Skin epidermis (tissue), 12 donors: ENCODE data around the gene SEL1L3.

Experiments used
- H3K27ac ChIP-seq, 21 experiments: fragments of 200-600 bp; sonication (generic) in 11 of 21; one replicate each; pipeline ENCODE4 v1.5.0; 2020; ENCODE audit warnings: mild to moderate bottlenecking in 3 of 21, inconsistent platforms in 2 of 21, moderate library complexity in 2 of 21
- H3K4me3 ChIP-seq, 7 experiments: fragments of 200-600 bp; sonication (generic) in 2 of 7; one replicate each; pipeline ENCODE4 v1.5.0; 2020; ENCODE audit warnings: inconsistent platforms in 2 of 7, mild to moderate bottlenecking in 2 of 7, moderate library complexity in 1 of 7

Gene SEL1L3

DNA sequence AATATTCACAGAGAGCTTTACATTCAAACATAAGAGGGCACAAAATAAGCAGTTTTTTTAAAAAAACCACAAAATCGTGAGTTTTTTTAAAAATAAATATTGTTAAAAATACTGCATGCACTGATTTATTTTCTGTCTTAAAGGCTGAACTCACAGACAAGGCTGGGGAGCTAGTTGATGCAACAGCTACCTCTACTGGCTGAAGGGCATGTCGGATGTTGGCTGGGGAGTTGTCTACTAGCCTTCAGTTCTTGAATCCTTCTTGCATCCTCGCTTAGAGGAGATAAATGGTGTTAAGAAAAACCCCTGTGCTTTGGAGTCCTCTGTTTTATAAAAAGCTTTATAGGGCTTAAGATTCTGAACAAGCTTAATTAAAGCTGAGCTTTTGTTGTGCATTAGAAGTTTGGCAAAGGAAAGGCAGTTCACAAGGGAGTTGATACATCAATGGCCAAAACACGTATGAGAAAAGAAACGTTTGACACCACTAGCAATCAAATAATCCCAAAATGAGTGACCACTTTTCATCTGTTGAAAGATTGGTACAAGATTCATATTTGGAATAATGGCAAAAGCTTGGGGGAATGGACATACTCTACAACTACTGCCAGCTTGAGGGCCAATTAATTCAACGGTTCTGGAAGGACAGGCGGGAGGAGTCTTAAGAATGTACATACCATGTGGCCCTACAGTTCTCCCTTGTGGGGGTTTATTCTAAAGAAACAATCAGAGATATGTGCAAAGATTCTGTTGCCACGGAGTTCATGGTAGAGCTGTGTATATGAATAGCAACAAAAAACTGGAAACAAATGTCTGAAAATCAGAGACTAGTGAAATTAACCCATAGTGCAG, 94.7 kb downstream of the SEL1L3 start:
- no peak overlapping the region for H3K27ac ChIP-seq
- H3K4me3 ChIP-seq: no peak overlapping the region

DNA sequence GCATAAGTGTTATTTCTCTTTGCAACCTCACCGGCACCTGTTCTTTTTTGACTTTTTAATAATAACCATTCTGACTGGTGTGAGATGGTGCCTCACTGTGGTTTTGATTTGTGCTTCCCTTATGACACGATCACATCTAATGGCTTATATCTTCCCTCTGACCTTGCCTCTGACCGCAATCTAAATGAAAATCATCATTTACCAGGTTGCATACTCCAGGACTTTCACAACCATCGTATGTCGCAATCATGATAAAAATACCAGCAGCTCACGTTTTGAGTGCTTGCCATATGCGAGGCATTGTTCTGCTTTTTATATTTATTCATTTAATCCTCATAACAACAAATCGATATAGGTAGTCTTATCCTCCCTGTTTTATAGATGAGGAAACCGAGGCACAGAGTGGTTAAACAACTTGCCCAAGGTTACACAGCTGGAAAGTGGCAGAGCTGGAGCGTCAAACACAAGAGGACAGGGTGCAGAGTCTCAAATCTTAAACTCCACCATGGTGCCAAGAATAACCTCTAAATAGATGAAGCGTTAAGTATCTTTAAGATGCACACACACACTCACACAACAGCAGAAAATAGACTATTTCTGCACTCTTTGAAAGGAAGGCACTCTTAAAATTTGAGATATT, 102.2 kb downstream of the SEL1L3 start:
- H3K27ac ChIP-seq: no peak overlapping the region
- H3K4me3 ChIP-seq: no peak overlapping the region

DNA sequence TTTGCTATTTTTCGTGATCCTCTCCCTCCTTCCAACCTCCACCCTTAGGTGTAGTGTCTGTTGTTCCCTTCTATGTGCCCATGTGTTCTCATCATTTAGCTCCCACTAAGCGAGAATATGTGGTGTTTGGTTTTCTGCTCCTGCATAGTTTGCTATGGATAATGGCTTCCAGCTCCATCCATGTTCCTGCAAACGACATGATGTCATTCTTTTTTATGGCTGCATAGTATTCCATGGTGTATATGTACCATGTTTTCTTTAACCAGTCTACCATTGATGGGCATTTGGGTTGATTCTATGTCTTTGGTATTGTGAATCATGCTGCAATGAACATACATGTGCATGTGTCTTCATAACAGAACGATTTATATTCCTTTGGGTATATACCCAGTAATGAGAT, 102.7 kb downstream of the SEL1L3 start:
- H3K4me3 ChIP-seq: no peak overlapping the region

DNA sequence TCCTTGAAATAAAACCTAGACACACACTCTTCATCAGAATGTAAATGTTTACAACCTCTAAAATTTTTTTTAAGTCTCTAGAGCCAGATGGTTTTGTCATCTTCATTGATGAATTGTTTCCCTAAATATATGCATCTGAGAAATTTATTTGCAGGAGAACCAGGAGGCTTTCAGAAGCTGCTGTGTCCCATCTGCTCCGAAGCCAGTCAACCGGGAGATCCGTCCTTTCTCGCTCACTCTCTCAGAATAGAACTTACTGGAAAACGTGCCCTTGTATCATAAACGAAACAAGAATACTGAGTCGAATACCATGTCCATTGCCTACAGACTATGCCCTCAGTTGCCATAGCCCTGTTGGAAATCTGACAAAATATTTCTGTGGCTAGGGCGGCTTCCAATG, 103.7 kb downstream of the SEL1L3 start:
- H3K4me3 ChIP-seq: no peak overlapping the region
- H3K27ac ChIP-seq: no peak overlapping the region

More for the DNA sequence above, 102.7 kb downstream of the SEL1L3 start:
- H3K27ac ChIP-seq: no peak overlapping the region

DNA sequence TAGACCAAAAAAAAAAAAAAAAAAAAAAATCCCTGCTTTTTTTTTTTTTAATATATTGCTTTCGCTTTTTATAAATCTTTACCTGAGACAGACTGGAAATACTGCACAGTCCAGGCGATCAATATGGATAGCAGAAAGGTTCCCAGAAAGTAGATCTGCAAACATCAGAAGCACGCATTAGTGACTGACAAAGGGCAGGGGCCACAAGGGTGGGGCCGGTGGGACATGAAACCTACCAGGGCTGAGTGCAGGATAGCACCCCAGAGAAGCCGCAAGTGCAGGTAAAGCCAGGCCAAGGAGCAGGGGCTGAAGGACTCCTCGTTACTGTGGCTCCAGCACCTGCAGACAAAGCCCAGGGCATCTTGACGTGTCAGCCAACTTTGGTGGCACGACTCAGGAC, 105.3 kb downstream of the SEL1L3 start:
- Histone ChIP-seq H3K27ac (no peak overlapping the region), H3K4me3 (no peak overlapping the region)

DNA sequence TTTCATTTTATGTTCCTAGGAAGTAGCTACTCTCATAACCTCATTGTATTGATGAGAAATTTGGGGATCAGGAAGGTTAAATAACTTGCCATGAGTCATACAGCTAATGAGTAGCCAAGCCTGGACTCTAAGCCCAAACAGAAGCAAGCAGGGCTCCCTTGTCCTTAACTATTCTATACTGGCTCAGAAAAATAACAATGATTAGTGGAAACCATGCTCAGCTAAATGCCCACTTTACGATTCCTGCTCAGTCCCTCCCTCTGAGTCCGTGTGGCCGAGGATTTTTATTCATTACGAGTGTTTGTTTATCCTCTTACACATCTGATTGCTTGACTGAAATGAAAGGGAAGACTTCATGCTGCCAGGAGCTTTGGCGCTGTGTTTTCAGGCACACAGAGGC, 106.3 kb downstream of the SEL1L3 start:
- no peak overlapping the region for H3K27ac ChIP-seq
- no peak overlapping the region for H3K4me3 ChIP-seq

DNA sequence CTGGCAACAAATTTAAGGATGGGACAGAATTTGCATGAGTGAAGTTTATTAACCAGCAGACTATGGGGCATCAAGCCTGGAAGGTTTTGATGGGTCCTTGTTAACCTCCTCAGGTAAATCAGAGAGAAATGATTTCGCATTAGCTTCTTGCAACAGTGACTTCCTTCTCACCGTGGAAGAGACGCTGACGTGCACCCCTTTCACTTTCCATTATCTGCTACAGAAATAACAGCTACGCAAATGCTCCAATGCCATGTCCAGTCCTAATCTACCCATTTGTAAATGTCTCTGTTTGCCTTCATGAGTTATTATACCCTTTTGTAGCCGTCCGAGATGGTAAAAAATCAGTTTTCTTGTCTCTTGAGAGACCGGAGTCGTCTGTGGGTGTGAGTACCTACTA, 106.9 kb downstream of the SEL1L3 start:
- Histone ChIP-seq H3K27ac (no peak overlapping the region), H3K4me3 (no peak overlapping the region)

DNA sequence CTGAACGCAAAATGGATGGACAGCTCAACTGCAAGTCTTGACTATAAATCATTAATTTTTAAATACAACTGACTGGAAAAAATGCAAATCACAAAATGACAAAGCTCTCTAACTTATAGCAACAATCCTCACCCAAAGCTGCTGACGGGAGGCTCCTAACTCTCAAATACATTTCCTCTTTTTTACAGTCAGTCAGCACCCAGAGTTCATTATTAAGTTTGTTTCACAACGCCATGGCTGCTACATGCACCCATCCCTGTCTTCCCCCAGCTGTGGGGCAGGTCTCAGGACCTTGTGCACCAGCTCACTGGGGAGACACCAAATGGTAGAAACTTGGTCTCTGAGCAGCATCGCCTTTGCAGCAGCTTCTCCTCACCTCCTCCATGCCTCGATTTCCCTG, 109.5 kb downstream of the SEL1L3 start:
- no peak overlapping the region for H3K4me3 ChIP-seq
- H3K27ac ChIP-seq: no peak overlapping the region

DNA sequence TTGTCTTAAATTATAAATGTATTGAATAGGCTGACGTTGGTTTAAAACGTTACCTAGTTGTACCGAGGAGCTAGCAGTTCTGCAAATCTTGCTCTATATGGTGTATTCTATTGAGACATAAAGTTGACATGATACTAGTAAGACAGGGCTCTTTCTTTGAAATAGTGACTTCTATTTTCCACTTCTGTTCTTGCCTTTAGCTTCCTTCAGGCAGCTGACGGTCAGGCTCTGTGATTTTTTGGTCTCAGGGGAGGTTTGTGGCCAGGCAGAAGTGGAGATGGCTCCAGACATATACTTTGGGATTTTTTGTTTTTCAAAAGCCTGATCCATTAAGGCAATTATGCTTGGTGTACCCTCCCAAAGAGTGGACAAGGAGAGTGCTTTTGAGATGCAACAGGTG, 111.9 kb downstream of the SEL1L3 start:
- no peak overlapping the region for H3K4me3 ChIP-seq
- H3K27ac ChIP-seq: no peak overlapping the region

DNA sequence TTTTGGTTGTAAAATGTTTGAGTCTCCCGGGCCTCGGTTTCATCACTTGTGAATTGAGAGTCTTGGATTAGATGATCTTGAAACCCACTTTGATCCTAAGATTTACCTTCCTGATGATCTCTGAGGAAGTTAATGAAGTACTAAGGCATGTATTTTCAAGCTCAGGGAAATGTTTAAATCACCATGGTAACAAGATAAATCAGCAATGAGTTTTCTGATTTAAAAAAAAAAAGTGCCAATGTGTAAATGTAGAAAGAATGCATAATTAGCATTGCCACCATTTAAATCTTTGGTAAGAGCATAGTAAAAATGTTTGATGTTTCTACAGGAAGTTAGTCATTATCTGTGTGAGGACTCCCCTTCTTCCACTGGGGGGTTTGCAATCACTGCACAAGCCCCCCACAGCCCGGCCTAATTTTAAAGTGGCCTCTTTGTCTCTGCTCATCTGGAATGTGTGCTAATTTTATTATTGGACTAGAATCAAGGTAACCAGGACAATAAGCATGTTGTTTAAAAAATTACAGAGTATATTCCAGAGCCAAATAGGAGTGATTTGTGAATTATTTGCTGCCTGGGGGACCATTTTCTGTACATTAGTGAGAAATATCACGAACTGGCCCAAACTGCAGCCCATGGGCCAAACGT, 113.5 kb downstream of the SEL1L3 start:
- H3K4me3 ChIP-seq: no peak overlapping the region
- no peak overlapping the region for H3K27ac ChIP-seq

DNA sequence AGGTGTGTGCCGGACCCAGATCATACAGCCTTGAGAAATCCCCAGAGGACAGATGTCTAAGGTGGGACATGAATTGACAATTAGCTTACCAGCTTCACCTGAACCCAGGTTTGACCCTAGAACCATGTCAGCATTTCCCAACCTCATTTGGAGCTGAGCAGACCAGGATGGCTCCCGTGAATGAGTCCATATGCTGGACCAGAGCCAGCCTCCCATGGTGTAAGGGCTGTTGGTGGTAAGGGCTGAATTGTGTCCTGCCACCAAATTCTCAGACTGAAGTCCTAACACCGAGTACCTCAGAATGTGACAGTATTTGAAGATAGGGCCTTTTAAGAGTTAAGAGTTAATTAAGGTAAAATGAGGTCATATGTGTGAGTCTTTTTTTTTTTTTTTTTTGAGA, 118.8 kb downstream of the SEL1L3 start:
- Histone ChIP-seq H3K4me3 (no peak overlapping the region), H3K27ac (no peak overlapping the region)

DNA sequence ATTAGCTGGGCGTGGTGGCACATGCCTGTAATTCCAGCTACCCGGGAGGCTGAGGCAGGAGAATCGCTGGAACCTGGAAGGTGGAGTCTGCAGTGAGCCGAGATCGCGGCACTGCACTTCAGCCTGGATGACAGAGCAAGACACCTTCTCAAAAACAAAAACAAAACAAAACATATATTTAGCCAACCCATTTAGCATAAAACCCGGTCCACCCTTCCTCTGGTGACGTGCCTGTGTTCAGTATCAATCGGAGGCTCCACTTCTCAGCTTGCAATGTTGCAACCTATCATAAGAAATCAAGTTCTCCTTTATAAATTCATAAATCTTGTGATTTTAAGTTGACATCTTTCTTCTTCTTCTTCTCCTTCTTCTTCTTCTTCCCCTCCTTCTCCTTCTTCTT, 133.2 kb downstream of the SEL1L3 start:
- Histone ChIP-seq H3K27ac (no peak overlapping the region), H3K4me3 (no peak overlapping the region)

DNA sequence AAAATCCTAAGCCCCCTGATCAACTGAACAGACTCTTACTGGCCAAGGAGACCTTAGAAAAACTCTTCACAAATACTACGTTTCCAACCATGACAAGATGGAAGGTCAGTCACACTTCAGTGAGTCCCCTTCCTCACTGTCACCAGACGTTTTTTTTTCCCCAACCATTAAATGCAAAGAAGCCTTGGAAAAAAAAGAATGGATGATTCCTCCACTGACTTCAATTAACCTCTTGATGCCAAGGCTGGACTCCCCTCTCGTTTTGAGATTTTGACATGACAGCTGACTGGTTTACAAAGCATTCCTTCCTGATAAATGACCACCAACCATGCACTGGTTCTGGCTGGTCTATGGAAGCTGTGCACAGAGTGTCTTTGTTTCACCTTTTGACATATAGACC, 133.9 kb downstream of the SEL1L3 start:
- no peak overlapping the region for H3K4me3 ChIP-seq
- no peak overlapping the region for H3K27ac ChIP-seq

DNA sequence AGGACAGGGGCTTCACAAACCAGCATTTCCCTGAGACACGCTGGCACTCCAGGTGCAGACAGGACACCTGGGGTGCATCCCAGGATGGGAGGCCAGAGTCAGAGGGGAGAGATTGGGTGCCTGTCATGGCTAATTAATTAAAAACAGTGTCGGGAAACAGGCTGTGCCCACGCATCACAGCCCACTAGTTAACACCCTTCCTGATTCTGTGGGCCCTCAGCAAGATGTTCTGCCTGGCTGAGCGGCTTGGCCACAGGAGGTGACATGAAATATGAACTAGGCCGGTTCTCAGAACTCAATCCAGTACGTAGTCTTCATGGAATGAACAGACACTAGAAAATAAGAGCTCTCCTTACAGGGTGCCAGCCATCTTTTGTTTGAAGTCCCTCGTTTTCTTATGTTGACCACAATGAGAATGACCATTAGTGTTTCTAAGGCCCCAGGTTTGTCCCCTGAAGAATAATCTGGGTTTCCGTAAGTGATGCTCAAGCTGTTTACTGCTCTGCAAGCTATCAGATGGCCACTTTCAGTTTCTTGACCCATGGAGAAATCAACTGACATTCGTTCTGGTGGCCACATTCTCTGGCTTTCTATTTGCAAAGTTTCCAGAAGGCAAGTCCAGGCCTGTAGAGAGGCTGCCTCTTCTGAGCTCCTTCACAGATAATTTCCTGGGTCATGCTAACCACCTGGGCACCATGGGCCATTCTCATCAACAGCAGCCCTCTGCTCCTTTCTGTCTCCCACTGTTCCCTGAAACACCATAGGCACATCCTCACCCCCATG, 134.9 kb downstream of the SEL1L3 start:
- Histone ChIP-seq H3K27ac (no peak overlapping the region), H3K4me3 (no peak overlapping the region)

DNA sequence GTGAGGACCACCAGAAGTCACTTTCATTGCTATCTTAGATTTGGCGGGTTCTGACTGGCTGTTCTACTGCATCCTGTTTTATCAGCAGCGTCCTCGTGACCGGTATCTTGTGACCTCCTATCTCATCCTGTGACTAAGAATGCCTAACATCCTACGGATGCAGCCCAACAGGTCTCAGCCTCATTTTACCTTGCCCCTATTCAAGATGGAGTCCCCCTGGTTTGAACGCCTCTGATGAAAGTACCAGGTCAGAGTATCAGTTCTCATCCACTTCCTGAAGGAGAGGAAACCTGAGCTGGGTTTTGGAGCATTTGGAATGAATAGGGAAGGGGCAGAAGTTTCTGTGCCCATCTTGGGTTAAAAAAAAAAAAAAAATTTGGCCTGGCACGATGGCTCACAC, 136.9 kb downstream of the SEL1L3 start:
- Histone ChIP-seq H3K4me3 (no peak overlapping the region), H3K27ac (no peak overlapping the region)

DNA sequence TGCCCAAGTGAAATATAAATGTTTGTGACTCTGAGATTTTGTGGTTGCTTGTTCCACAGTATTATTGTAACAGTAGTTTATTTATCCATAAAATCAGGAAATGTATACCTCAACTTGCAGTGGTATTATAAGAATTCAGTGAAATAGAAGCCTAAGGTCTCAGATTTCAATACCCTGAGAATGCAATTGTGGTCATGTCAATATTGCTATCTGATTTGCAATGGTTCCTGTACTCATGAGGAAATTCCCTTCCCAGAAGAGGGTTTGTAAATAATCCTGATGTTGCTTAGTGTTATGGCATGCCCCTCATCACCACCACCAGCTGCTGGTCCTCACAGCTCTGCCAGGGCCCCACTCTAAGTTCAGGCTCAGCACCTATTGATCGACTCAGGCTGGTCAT, 139.4 kb downstream of the SEL1L3 start:
- H3K27ac ChIP-seq: no peak overlapping the region
- H3K4me3 ChIP-seq: no peak overlapping the region

DNA sequence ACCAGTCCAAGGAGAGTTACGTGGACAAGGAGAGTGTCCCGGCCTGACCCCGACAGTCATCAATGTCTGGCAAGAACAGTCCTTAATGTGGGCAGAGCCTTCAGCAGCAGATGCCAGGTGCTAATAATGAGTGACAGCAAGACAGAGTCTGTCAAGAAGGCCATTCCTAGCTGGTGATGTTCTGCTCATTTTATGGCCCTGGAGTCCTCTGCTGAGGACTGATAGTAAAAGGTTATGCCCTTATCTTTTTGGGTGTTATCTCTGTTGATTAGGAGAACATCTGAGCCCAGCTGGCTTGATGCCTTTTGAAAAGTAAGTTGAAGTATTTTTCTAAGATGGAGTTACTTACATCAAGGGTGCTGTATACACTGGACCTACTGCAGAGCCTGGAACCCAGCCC, 139.8 kb downstream of the SEL1L3 start:
- Histone ChIP-seq H3K27ac (no peak overlapping the region), H3K4me3 (no peak overlapping the region)

DNA sequence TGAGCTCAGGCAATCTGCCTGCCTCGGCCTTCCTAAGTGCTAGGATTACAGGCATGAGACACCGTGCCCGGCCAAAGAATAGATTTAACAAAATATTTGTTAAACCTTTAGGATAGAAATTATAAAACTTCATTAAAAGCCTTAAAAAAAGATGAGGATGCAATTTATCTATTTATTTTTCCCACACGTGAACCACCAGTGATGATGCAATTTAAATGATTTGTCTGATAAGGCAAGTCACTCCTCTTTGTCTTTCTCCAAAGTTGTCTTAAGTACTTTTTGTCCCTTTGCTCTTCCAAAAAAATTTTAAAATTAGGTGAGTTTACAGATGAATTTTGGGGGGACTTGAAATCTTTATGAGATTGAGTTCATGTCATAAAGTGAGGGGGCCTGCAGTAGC, 149.0 kb downstream of the SEL1L3 start:
- no peak overlapping the region for H3K27ac ChIP-seq
- no peak overlapping the region for H3K4me3 ChIP-seq

DNA sequence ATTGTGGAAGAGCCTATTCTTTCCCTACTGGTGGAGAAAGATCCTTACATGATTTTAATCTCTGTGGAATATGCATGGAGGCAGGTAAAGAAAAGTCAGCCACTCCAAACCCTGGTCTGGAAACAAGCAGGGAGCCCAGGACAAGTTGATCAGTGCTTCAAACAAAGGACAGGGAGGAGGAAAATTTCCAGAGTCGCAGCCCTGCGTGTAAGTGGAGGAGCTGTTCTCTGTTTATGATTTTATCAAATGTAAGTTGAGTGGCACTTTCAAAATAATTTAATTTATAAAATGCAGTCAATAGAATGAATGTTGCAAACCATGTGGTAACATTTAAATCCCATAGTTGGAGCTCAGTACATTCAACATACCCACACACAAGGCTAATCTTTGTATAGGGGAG, 150.2 kb downstream of the SEL1L3 start:
- Histone ChIP-seq H3K27ac (no peak overlapping the region), H3K4me3 (no peak overlapping the region)

DNA sequence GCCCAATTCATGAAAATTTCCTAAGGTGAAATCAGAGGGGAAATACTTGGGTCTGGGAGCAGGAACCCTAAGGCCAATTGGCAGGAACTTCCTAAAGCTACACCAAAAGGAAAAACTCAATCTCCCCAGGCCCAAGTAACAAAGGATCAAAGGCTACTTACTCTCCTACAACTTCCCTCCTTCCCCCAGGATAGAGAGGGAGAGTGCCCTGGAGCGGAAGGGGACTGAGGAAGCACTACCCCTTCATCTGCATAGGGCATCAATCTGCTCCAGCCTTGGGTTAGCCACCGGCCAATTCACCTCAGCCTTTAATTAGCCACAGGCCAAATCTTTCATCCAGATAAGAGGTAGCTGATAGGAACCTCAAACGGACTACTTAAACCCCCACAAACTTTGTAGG, 152.2 kb downstream of the SEL1L3 start:
- H3K4me3 ChIP-seq: no peak overlapping the region
- H3K27ac ChIP-seq: no peak overlapping the region
